NCI-H510A (cell line): ENCODE data around the gene PCDH12.

Experiments used
- DNase-seq: peaks from one replicate; lab custom pipeline; 2025; lab: John Stamatoyannopoulos, UW

The PCDH12 gene

GRCh38 chr5:141908796-141909195 lies 49.2 kb downstream of the PCDH12 start:
- DNase-seq = no peak

- DNase-seq = no peak
These were observed 51.0 kb downstream of the PCDH12 start for GRCh38 chr5:141906972-141907371.

GRCh38 chr5:141906517-141906916 lies 51.5 kb downstream of the PCDH12 start:
- DNase-seq = no peak

- no peak for DNase-seq
These were observed 53.5 kb downstream of the PCDH12 start for GRCh38 chr5:141904551-141904950.

GRCh38 chr5:141903261-141903660 lies 54.7 kb downstream of the PCDH12 start:
- DNase-seq = no peak

GRCh38 chr5:141902015-141902814 lies 55.8 kb downstream of the PCDH12 start:
- no peak for DNase-seq

- DNase-seq = no peak
These were observed 59.5 kb downstream of the PCDH12 start for GRCh38 chr5:141898448-141899049.

- no peak for DNase-seq
These were observed 60.6 kb downstream of the PCDH12 start for GRCh38 chr5:141897425-141897824.
